HepG2 (cell line): ENCODE data around the gene ZKSCAN3. TPM values are rescaled to one million over a fixed set of nuclear protein-coding genes. Genes with fewer than 3 reads are reported as not detected.

ENCODE experiments used
- ARID2 ChIP-seq: sonication (generic); formaldehyde crosslinking; IDR thresholded peaks from 2 replicates; pipeline ENCODE4 v1.8.1; 2022; ENCODE audit warnings: mild to moderate bottlenecking, missing genetic modification reagents, borderline replicate concordance
- FOSL1 ChIP-seq: sonication (generic); formaldehyde crosslinking; IDR thresholded peaks from 2 replicates; pipeline ENCODE4 v1.9.0; 2021; ENCODE audit warnings: missing genetic modification reagents, borderline replicate concordance
- HDAC1 ChIP-seq: sonication (generic); formaldehyde crosslinking; IDR thresholded peaks from 2 replicates; pipeline ENCODE4 v1.5.1; 2020; ENCODE audit warnings: mild to moderate bottlenecking, missing genetic modification reagents
- MATR3 ChIP-seq: sonication (generic); formaldehyde crosslinking; IDR thresholded peaks from 2 replicates; pipeline ENCODE4 v1.4.0; 2020; ENCODE audit warnings: missing genetic modification reagents
- RFX1 ChIP-seq: fragments of 450-650 bp; IDR thresholded peaks from 2 replicates; pipeline ENCODE4 v1.6.1; 2017
- TBL1XR1 ChIP-seq: fragments of 150-350 bp; IDR thresholded peaks from 2 replicates; pipeline ENCODE4 v1.6.1; 2014; ENCODE audit warnings: borderline replicate concordance, low read length; ENCODE audit not compliant: partially characterized antibody
- ZNF280D ChIP-seq: sonication (generic); formaldehyde crosslinking; IDR thresholded peaks from 2 replicates; pipeline ENCODE4 v1.5.1; 2020; ENCODE audit warnings: mild to moderate bottlenecking, missing genetic modification reagents
- ZNF407 ChIP-seq: sonication (generic); formaldehyde crosslinking; IDR thresholded peaks from one replicate; pipeline ENCODE4 v1.5.1; 2020; ENCODE audit warnings: mild to moderate bottlenecking, missing genetic modification reagents; ENCODE audit errors: not compliant biosample characterization
- ZNF446 ChIP-seq: sonication (generic); formaldehyde crosslinking; IDR thresholded peaks from 2 replicates; pipeline ENCODE4 v1.5.0; 2020; ENCODE audit warnings: mild to moderate bottlenecking, missing genetic modification reagents
- ZNF672 ChIP-seq: sonication (generic); formaldehyde crosslinking; IDR thresholded peaks from 2 replicates; pipeline ENCODE4 v1.8.1; 2022; ENCODE audit warnings: missing genetic modification reagents
- ZNF792 ChIP-seq: IDR thresholded peaks from 2 replicates; pipeline ENCODE4 v1.6.1; 2016
- ZSCAN21 ChIP-seq: sonication (generic); formaldehyde crosslinking; IDR thresholded peaks from 2 replicates; pipeline ENCODE4 v1.8.0; 2022; ENCODE audit warnings: mild to moderate bottlenecking, missing genetic modification reagents, moderate library complexity, borderline replicate concordance
- ZUFSP ChIP-seq: sonication (generic); formaldehyde crosslinking; IDR thresholded peaks from 2 replicates; pipeline ENCODE4 v1.9.0; 2021; ENCODE audit warnings: missing genetic modification reagents, mild to moderate bottlenecking, borderline replicate concordance
- polyA plus RNA-seq, 8 experiments: library from polyadenylated mRNA; depleted of rRNA in 3 of 8; stranded (reverse) in 7 of 8; unstranded in 1 of 8; fragments of >200 nt; fragmentation: Illumina TruSeq in 4 of 8; extraction: Trizol in 4 of 8; gene quantifications; 2 replicates each; pipeline versions ENCODE4 v1.2.1 to v1.2.3, GENCODE V29; 2011 to 2016; ENCODE audit warnings: low read depth in 4 of 8, missing spikeins in 1 of 8, mixed read lengths in 1 of 8; ENCODE audit not compliant: insufficient read depth in 1 of 8
- total RNA-seq, 5 experiments: library from RNA; depleted of rRNA; stranded (reverse); fragments of >200 nt; fragmentation: Illumina TruSeq; extraction: Trizol; gene quantifications; 2 replicates each; pipeline ENCODE4 v1.2.3, GENCODE V29; 2016; ENCODE audit warnings: low read depth in 1 of 5
- TF ChIP-seq, protein P1 (sequence below): sonication (generic); formaldehyde crosslinking; IDR thresholded peaks from 2 replicates; pipeline ENCODE4 v1.5.0; 2020; ENCODE audit warnings: missing genetic modification reagents

Gene ZKSCAN3
- total and polyA plus RNA-seq, 2 of the 13 experiments (the other 11 are each of a cell fraction or from before 2014, with no cell fraction given), result 3.3 to 7.4 TPM

- TF ChIP-seq ZNF280D (peak; percentile 14; the same call in 1 of the 2 replicates), FOSL1 (0 out of 2 replicates have a peak, but pooled peaks have one; percentile 14), TBL1XR1 (peak; percentile 40), RFX1 (no peak), ZNF792 (CRISPR knock-in tag) (peak; percentile 69), HDAC1 (CRISPR knock-in tag) (no peak; the same call in 1 of the 2 replicates), ZNF672 (CRISPR knock-in tag) (no peak), ZUFSP (CRISPR knock-in tag) (no peak), ZNF446 (CRISPR knock-in tag) (peak; percentile 88), ARID2 (CRISPR knock-in tag) (peak; percentile 55; the same call in 1 of the 2 replicates), MATR3 (no peak), ZNF407 (CRISPR knock-in tag) (peak; percentile 71), ZSCAN21 (peak; percentile 65; the same call in 1 of the 2 replicates)
- TF ChIP-seq, protein P1, sequence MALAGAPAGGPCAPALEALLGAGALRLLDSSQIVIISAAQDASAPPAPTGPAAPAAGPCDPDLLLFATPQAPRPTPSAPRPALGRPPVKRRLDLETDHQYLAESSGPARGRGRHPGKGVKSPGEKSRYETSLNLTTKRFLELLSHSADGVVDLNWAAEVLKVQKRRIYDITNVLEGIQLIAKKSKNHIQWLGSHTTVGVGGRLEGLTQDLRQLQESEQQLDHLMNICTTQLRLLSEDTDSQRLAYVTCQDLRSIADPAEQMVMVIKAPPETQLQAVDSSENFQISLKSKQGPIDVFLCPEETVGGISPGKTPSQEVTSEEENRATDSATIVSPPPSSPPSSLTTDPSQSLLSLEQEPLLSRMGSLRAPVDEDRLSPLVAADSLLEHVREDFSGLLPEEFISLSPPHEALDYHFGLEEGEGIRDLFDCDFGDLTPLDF (CRISPR knock-in tag), result peak; percentile 64
Observed at GRCh38 chr6:28335564-28336283, 14.0 kb upstream of the ZKSCAN3 start, which contains the start of gene ZSCAN31 (continued).
